Measurements from ENCODE around the gene KRTAP20-1. TPM values are rescaled to one million over a fixed set of nuclear protein-coding genes. Genes with fewer than 3 reads are reported as not detected.

Gene KRTAP20-1
- total RNA-seq, 1 experiment from 2014 or later: not detected

DNA sequence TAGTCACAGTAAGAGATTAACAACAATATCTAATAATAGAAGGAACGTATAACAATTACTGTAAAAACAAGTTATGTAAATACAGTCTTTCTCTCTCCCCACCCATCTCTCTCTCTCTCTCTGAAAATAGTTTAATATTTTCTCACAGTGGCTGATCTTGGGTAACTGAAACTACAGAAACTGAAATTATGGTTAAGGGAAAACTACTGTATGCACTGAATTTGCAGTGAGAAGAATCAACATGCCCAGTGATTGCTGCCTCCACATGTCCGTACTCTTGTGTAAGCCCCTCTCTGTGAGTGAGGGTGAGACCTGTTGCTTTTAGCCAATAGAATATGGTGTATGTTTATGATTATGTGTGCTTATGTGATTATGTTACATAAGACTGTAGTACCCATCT is 4.1 kb upstream of the KRTAP20-1 start:
- no peaks in the 10 kb centered on the region for H3K27me3 Mint-ChIP-seq (ENCODE audit: low read depth)
- TF ChIP-seq EMX1 (CRISPR knock-in tag; IDR thresholded peaks at IDR 0.05) (no peak), HMGA2 (CRISPR knock-in tag; IDR thresholded peaks at IDR 0.05) (no peak), ZNF416 (CRISPR knock-in tag; IDR thresholded peaks at IDR 0.05) (no peak), SP1 (CRISPR knock-in tag; conservative IDR thresholded peaks at IDR 0.05) (no peak), NFATC4 (CRISPR knock-in tag; IDR thresholded peaks at IDR 0.05) (no peak), NR1H2 (CRISPR knock-in tag; IDR thresholded peaks at IDR 0.05) (no peak), ZNF121 (CRISPR knock-in tag; IDR thresholded peaks at IDR 0.05) (no peak), ZNF263 (CRISPR knock-in tag; IDR thresholded peaks at IDR 0.05; ENCODE audit: low read depth) (no peak), FOXJ3 (CRISPR knock-in tag; IDR thresholded peaks at IDR 0.05; ENCODE audit: borderline replicate concordance) (no peak), ZNF232 (CRISPR knock-in tag; IDR thresholded peaks at IDR 0.05) (no peak), IRF2 (CRISPR knock-in tag; IDR thresholded peaks at IDR 0.05; ENCODE audit: borderline replicate concordance, low read depth) (no peak), TEAD4 (CRISPR knock-in tag; IDR thresholded peaks at IDR 0.05) (no peak), ZBTB21 (CRISPR knock-in tag; IDR thresholded peaks at IDR 0.05; ENCODE audit: borderline replicate concordance) (no peak)
- TF ChIP-seq, protein P1, sequence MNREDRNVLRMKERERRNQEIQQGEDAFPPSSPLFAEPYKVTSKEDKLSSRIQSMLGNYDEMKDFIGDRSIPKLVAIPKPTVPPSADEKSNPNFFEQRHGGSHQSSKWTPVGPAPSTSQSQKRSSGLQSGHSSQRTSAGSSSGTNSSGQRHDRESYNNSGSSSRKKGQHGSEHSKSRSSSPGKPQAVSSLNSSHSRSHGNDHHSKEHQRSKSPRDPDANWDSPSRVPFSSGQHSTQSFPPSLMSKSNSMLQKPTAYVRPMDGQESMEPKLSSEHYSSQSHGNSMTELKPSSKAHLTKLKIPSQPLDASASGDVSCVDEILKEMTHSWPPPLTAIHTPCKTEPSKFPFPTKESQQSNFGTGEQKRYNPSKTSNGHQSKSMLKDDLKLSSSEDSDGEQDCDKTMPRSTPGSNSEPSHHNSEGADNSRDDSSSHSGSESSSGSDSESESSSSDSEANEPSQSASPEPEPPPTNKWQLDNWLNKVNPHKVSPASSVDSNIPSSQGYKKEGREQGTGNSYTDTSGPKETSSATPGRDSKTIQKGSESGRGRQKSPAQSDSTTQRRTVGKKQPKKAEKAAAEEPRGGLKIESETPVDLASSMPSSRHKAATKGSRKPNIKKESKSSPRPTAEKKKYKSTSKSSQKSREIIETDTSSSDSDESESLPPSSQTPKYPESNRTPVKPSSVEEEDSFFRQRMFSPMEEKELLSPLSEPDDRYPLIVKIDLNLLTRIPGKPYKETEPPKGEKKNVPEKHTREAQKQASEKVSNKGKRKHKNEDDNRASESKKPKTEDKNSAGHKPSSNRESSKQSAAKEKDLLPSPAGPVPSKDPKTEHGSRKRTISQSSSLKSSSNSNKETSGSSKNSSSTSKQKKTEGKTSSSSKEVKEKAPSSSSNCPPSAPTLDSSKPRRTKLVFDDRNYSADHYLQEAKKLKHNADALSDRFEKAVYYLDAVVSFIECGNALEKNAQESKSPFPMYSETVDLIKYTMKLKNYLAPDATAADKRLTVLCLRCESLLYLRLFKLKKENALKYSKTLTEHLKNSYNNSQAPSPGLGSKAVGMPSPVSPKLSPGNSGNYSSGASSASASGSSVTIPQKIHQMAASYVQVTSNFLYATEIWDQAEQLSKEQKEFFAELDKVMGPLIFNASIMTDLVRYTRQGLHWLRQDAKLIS (CRISPR knock-in tag; IDR thresholded peaks at IDR 0.05; ENCODE audit: borderline replicate concordance): no peak
- no peaks in the 10 kb centered on the region for H3K36me3 Mint-ChIP-seq
- ChIA-PET POLR2A (no interaction called here), CTCF (no interaction called here)
- DNase-seq (ENCODE audit: low spot score) (no peak), ATAC-seq (no peak)
- no peaks in the 10 kb centered on the region for H3K4me1 Mint-ChIP-seq
- H3K4me3 Mint-ChIP-seq: no peak overlapping the region
- peaks cover 23% of the 10 kb centered on the region for H3K9me3 Mint-ChIP-seq
- H3K27ac Mint-ChIP-seq: no peak overlapping the region

DNA sequence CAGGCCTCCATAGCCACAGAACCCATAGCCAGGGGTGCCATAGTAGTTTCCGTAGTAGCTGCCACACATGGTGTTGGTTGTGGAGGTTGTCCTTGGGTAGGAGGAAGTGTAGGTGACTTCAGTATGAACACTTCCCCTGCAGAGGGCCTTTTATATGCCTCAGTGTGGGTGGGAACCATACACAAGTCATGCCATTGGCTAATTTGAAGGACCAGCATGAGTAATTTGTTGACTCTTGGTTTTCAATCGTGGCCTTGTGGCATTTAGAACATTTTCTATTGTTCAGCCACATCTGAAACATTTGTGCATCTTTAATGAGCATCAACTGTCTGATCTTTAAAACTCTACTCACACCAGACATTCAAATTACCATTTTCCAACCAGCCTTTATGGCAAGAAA is 2.4 kb upstream of the KRTAP20-1 start, which contains the start of gene KRTAP6-1:
TSS of gene KRTAP6-1 (minus strand) at position 95 of the 400 bp plus-strand sequence. CDS start at position 69, 26 bp downstream.
- Mint-ChIP-seq H3K4me3 (no peak within 1 kb of the TSS), H3K9me3 (peaks cover 23% of the 10 kb centered on the region), H3K36me3 (no peaks in the 10 kb centered on the region), H3K27me3 (ENCODE audit: low read depth) (no peaks in the 10 kb centered on the region), H3K27ac (no peak within 1 kb of the TSS), H3K4me1 (no peaks in the 10 kb centered on the region)
- ChIA-PET CTCF (no interaction called here), POLR2A (no interaction called here)
- ATAC-seq (no peak), DNase-seq (ENCODE audit: low spot score) (no peak)
- TF ChIP-seq CBFB (CRISPR knock-in tag; IDR thresholded peaks at IDR 0.05; ENCODE audit: low read depth) (no peak), FOXP1 (CRISPR knock-in tag; IDR thresholded peaks at IDR 0.05; ENCODE audit: borderline replicate concordance) (no peak), ZNF317 (CRISPR knock-in tag; IDR thresholded peaks at IDR 0.05; ENCODE audit: borderline replicate concordance, low read depth) (no peak), ZNF219 (CRISPR knock-in tag; IDR thresholded peaks at IDR 0.05; ENCODE audit: borderline replicate concordance) (no peak), TEAD4 (CRISPR knock-in tag; IDR thresholded peaks at IDR 0.05) (no peak), ZNF425 (CRISPR knock-in tag; conservative IDR thresholded peaks at IDR 0.05) (no peak), E2F5 (CRISPR knock-in tag; IDR thresholded peaks at IDR 0.05) (no peak), CREM (CRISPR knock-in tag; IDR thresholded peaks at IDR 0.05) (no peak), SP1 (CRISPR knock-in tag; conservative IDR thresholded peaks at IDR 0.05) (no peak)
- TF ChIP-seq, protein P2, sequence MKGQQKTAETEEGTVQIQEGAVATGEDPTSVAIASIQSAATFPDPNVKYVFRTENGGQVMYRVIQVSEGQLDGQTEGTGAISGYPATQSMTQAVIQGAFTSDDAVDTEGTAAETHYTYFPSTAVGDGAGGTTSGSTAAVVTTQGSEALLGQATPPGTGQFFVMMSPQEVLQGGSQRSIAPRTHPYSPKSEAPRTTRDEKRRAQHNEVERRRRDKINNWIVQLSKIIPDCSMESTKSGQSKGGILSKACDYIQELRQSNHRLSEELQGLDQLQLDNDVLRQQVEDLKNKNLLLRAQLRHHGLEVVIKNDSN (CRISPR knock-in tag; IDR thresholded peaks at IDR 0.05): no peak
- TF ChIP-seq, protein P3, sequence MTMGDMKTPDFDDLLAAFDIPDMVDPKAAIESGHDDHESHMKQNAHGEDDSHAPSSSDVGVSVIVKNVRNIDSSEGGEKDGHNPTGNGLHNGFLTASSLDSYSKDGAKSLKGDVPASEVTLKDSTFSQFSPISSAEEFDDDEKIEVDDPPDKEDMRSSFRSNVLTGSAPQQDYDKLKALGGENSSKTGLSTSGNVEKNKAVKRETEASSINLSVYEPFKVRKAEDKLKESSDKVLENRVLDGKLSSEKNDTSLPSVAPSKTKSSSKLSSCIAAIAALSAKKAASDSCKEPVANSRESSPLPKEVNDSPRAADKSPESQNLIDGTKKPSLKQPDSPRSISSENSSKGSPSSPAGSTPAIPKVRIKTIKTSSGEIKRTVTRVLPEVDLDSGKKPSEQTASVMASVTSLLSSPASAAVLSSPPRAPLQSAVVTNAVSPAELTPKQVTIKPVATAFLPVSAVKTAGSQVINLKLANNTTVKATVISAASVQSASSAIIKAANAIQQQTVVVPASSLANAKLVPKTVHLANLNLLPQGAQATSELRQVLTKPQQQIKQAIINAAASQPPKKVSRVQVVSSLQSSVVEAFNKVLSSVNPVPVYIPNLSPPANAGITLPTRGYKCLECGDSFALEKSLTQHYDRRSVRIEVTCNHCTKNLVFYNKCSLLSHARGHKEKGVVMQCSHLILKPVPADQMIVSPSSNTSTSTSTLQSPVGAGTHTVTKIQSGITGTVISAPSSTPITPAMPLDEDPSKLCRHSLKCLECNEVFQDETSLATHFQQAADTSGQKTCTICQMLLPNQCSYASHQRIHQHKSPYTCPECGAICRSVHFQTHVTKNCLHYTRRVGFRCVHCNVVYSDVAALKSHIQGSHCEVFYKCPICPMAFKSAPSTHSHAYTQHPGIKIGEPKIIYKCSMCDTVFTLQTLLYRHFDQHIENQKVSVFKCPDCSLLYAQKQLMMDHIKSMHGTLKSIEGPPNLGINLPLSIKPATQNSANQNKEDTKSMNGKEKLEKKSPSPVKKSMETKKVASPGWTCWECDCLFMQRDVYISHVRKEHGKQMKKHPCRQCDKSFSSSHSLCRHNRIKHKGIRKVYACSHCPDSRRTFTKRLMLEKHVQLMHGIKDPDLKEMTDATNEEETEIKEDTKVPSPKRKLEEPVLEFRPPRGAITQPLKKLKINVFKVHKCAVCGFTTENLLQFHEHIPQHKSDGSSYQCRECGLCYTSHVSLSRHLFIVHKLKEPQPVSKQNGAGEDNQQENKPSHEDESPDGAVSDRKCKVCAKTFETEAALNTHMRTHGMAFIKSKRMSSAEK (CRISPR knock-in tag; IDR thresholded peaks at IDR 0.05; ENCODE audit: borderline replicate concordance): no peak
- TF ChIP-seq, protein P4, sequence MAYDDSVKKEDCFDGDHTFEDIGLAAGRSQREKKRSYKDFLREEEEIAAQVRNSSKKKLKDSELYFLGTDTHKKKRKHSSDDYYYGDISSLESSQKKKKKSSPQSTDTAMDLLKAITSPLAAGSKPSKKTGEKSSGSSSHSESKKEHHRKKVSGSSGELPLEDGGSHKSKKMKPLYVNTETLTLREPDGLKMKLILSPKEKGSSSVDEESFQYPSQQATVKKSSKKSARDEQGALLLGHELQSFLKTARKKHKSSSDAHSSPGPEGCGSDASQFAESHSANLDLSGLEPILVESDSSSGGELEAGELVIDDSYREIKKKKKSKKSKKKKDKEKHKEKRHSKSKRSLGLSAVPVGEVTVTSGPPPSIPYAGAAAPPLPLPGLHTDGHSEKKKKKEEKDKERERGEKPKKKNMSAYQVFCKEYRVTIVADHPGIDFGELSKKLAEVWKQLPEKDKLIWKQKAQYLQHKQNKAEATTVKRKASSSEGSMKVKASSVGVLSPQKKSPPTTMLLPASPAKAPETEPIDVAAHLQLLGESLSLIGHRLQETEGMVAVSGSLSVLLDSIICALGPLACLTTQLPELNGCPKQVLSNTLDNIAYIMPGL (CRISPR knock-in tag; IDR thresholded peaks at IDR 0.05): no peak

All from WTC11 (cell line).